GM18861 (cell line): ENCODE results near the gene FAM107B.

ENCODE experiments used
- ATAC-seq: cut with Tn5 transposase; IDR thresholded peaks from one replicate; pipeline ENCODE4 v1.9.1; 2021; ENCODE audit not compliant: unreplicated experiment

The FAM107B gene

DNA sequence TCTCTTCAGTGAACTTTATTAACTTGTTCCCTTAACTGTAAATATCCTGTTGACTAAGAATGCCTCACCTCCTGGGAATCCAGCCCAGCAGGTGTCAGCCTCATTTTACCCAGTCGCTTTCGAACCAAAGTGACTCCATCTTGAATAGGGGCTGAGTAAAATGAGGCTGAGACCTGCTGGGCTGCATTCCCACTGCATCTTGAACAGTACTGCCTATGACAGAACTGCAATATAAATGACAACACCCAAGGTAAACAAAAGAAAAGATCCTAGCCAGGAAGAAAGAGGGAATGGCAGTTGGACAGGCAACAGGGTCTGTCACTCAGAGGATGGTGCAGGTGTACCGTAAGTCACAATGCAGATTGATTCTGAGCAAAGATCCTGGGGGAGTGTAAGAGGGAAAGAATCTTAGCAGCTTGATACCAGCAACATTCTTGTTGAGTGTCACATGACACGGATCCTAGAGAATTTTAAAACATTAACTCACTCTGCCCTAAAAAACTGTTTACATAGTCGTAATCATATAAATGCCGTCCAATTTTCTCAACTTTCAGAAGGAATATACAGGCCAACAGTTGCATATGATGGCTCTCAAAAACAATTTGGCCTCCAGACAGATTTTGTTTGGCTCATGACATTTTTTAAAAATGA lies 4.4 kb upstream of the FAM107B start:
- no peak for ATAC-seq

DNA sequence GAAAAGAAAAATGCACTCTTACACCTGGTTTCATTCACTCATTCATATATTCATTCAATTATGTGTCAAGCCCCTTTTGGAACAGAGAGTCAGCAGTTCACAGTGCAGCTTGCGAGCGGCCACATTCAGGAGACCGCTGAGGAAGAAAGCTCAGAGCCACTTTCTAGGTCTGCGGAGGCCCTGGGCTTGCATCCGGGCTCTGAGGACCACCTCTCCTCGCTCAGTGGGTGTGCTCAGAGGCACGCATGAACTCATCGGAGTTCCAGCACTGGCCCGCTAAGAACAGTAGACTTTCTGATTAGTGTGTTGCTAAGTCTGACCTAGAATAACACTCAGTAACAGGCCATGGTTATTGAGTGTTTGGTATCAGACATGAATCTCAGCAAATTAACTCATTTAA lies 1.8 kb upstream of the FAM107B start:
- ATAC-seq: no peak

DNA sequence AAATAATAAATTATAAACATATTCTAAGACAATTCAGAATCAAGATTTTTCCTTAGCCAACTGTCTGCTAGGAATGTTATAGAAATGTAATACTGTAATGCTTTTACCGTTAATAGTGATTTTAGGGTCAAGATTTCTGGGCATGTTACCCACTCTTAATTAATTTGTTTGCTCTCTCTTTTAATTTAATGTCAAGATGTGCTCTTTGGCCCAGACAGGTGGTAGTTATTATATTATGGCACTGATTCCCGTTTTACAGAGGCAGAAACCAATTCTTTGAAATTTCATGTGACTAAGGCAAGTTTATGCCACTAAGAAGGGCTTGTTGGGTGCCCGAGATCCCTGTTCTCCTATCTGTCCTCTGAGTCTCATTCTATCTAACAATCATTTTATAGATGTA lies 959 bp upstream of the FAM107B start:
- ATAC-seq: no peak

GRCh38 chr10:14774214-14774580 lies 500 bp downstream of the FAM107B start:
- ATAC-seq: no peak

DNA sequence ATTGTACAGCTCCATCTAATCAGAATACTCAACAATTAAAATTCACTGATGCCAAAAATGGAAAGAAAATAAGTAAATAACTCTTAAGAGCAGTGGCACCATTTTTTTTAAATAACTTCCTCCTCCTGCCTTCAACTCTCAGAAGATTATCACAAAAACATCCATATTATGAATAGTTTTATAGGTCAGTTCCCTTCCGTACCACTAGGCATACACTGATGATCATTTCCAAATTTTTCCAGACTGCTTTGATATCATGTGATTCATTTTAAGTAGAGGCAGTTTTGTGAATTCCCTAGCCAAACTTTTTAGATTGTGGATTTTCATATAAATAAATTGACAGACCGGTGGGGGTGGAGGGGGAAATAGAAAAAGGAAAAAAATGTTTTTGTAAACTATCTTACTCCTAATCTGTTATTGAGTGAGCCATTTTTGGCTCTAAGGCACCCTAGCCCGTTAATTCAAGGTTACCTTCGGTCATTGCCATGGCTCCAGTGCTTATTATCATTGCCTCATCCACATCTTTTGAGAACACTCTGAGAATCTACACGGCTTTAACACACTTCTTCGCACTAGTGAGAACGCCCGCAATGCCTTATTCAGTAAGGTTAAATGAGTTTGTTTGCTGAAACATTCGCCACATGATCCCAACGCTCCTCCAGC lies 1.0 kb downstream of the FAM107B start:
- ATAC-seq: no peak

DNA sequence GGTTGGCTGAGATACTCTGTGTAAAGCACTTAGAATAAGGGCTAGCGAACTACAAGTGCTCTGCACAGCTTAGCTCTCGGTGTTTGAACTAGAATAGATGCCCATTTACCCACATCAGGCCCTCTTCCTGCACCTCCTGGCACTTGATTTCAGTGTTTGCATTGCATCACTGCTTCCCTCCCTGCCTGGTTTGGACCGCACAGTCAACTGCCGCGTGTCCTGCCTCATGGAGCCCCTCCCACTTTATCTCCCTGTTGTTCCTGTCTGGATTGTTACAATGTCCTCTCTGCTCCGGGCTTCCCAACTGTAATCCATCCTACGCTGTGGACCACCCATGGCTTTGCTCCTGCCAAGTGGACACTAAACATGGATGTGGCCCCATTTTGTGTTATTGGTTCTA lies 2.3 kb downstream of the FAM107B start:
- no peak for ATAC-seq

DNA sequence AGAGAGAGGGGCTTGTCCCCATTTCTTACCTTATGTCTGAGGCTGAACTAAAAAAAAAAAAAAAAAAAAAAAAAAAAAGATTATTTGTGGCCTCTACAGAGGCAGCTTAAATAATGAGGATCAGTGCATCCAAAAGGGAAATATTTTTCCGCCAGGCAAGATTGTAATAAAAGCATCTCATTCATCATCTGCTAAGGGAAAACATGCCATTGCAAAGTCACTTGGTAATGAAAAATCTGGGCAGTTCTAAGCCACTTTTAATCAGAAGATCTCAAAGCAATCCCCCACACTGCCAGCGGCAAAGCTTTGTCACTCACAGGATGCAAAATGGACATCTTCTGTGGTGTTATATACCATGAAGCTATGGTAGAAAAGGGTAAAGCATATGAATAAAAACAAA lies 3.8 kb downstream of the FAM107B start:
- ATAC-seq: no peak

DNA sequence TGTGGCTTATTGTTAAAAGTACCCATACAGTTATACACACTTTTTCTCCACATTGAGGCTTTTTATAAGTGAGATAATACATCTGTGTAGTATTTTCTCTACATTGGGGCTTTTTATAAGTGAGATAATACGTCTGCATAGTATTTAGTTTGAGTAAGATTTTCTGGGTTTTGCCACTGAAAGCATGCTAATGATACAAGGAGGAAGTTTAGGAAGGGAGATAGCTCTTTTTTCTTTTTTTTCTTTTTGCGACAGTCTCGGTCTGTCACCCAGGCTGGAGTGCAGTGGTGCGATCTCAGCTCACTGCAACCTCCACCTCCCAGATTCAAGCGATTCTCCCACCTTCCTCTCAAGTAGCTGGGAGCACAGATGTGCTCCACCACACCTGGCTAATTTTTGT lies 13.3 kb downstream of the FAM107B start:
- ATAC-seq: no peak

GRCh38 chr10:14758994-14759664 lies 15.6 kb downstream of the FAM107B start:
- no peak for ATAC-seq

DNA sequence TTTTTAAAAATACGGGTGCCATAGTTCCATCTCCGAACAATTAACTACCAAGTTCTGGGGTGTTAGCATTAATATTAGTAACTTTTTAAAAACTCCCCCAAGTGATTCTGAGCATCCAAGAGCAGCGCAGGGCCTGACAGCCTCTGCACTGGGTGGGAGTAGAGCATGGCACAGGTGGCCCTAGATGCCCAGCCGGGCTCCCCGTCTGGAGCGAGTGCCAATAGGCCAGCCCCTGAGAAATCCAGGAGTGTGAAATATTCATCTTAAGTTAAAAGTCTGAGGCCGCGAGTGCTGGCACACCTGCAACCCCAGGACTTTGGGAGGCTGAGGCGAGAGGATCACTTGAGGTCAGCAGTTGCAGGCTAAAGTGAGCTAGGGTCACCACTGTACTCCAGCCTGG lies 16.2 kb downstream of the FAM107B start:
- no peak for ATAC-seq

DNA sequence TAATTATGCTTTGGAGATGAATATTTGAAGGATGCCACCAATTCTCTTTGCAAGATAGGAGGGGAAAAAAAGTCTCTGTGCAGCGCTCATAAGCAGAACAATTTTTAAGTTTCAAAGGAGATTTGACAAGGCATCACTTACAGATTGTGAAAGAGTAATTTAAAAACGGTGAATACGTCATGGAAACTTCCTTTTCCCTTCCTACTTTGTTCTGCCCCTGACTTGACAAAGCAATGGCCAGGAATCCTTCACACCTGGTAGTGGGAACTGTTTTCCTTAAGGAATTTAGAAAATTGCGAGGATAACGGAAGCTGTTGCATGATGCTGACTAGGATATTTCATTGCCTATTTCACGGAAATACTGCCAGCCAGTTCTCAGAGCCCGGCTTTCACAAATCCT lies 16.7 kb downstream of the FAM107B start:
- ATAC-seq: no peak

DNA sequence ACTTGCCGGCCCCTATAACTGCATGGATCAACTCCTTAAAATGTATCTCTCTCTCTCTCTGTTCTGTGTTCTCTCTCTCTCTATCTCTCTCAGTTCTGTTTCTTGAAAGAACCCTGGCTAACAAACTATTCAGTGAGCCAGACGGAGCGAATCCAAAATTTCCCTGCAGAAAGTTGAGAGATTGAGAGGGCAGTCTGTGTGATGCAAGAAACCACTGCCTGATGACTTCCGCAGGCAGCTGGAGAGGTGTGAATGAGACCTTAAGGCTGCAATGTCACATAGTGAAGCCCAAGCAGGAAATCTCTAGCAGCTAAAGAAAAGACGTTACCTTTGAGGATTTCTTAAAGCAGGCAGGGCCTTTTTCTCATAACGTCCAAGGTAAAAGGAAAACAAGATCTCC lies 17.3 kb downstream of the FAM107B start:
- ATAC-seq: no peak

DNA sequence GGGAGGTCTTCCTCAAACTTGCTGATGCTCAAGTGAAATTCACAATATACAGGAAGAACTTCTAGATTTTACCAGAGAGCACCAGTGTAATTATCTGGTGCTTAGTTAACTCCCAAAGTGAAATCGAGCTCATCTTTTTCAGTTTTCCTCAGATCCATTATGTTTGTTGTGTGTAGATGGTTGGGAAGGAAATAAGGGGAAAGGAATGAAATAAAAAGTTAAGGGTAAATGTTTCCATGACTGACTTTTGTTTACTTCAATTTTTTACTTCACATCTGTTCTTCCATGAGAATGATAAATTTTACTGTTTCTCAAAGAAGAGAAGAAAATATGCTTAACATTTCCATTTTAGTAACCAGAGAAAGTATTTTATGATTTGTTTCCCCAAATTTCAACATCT lies 21.3 kb downstream of the FAM107B start:
- ATAC-seq: no peak

DNA sequence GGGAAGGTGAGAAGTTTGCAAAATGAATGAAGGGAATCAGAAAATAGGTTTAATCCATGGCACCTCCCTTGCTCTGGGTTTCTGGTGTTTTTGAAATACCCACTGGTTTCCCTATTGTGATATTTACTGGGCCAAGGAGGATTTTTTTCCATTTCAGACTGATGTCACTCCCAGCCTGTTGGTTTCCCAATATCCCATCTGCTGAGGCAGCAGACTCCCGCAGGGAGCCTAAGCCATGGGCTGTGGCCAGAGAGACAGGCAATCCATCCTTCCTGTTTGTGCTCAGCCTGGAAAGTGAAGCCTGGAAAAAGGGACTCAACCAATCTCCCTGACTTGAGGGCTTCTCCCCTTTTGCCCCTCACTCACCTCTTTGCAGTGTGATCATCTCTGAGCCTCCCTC lies 22.8 kb downstream of the FAM107B start:
- ATAC-seq: no peak

DNA sequence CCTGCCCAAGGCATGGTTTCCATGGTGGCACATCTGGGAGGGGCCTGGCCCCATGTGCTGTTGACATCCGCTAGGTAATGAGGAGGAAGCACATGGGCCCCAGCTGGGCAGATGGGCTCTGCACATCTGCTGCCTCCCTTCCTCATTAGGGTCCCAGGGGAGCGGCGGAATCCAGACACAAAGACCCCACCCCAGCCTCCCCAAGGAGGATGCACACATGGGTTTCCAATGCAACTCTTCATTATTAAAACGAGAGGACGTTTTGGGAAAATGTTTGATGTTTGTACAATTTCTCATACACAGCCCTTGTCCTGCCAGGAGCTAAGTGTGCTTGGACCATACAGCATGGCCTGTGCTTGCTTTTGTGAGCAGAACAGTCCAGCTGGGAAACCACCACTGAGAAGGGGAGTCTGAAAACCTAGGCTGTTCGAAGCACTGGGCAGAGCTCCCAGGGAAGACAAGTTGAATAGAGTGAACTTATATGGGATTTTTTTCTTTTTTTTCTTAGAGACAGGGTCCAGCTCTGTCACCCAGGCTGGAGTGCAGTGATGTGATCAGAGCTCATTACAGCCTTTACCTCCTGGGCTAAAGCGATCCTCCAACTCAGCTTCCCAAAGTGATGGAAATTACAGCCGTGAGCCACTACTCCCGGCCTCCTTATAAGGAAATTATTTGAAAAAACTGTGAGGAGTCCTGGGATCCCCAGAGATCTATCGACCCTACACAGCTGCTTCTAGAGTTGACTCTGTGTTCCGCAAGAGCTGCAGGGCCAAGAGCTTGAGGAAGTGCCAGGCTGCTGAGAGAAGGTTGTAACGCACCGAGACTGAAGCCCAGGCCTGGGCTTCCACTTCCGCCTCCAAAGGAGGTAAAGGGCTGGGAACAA lies 23.4 kb downstream of the FAM107B start:
- peak; percentile 67 for ATAC-seq

DNA sequence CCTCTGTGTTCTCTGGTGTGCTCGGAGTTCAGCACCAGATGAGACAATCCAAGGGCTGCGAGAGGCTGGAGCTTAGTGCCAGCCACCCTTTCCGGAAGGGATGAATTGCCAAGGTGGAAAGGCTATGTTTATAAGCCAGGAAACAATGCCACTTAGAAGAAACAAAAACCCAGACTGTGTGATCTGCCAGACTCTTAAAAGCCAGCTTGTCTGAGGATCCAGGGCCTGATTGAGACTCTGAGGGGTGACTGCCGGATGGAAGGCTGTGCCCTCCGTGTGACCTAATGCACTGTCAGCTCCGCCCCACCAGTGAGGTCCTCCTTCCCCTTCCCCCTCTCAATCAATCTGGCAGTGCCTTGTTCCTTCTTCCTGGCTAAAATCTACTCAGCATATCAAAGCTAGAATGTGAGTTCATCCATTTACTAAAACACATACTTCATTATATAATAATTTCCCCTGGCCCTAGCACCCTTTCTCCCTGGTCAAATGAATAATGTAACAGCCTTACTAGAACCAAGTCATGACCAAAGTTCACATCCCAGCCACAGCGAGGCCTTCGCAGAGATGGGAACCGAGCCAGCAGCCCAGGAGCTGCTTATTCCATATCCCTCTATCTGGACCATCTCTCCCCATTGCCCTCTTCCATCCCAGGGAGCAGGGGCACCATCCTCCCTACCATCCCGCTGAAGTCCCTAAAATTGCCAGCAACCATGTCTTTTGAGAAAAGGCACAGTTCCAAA lies 25.5 kb downstream of the FAM107B start:
- no peak for ATAC-seq

- no peak for ATAC-seq
Observed at GRCh38 chr10:14748441-14748840, 26.3 kb downstream of the FAM107B start.

GRCh38 chr10:14742815-14743214 lies 31.9 kb downstream of the FAM107B start:
- ATAC-seq: peak; percentile 90

DNA sequence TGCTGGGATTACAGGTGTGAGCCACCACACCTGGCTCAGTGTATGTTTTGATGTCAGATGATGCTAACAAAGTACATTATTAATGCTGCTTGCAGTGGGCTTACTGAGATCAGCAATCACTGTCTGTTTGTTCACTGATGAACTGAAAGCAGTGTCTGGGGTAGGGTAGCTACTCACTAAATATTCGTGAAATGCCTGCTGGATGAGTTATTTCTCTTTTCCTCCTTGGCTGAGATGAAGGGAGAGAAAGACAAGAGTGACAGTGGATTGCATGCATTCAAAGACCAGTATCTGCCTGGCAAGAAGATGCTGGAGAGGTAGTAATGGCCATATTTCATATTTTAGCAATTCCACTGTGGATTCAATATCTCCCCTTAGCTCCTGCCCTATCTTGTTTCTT lies 32.3 kb downstream of the FAM107B start:
- ATAC-seq: peak; percentile 11

GRCh38 chr10:14740684-14741247 lies 33.9 kb downstream of the FAM107B start:
- ATAC-seq: no peak
